Nephron progenitor cell (in vitro differentiated cells): Measurements from ENCODE around the gene COL6A6.
A peak's percentile ranks its signal among the peaks of the same experiment; 100 is the strongest.
"Not testable (repeated sequence)": the region's sequence is repeated elsewhere in the genome, so short reads cannot be mapped to it uniquely, and the experiment has no call there.

Source experiments
- DNase-seq: peaks from one replicate; pipeline ENCODE4 v3.0.0; 2021
- H3K27ac Mint-ChIP-seq: 2 replicates; pipeline ENCODE4 v1.8.0; 2021; ENCODE audit warnings: mild to moderate bottlenecking, moderate library complexity, mixed read lengths
- H3K27me3 Mint-ChIP-seq: 2 replicates; pipeline ENCODE4 v1.8.0; 2021; ENCODE audit warnings: mild to moderate bottlenecking, low read depth, mixed read lengths; ENCODE audit not compliant: poor library complexity
- H3K36me3 Mint-ChIP-seq: 2 replicates; pipeline ENCODE4 v1.8.0; 2021; ENCODE audit warnings: low read depth, mixed read lengths
- H3K4me1 Mint-ChIP-seq: 2 replicates; pipeline ENCODE4 v1.8.0; 2021; ENCODE audit warnings: mixed read lengths
- H3K4me3 Mint-ChIP-seq: 2 replicates; pipeline ENCODE4 v1.8.0; 2021; ENCODE audit warnings: mild to moderate bottlenecking, moderate library complexity, mixed read lengths
- H3K9me3 Mint-ChIP-seq: 2 replicates; pipeline ENCODE4 v1.8.0; 2021; ENCODE audit warnings: mild to moderate bottlenecking, moderate library complexity, mixed read lengths
- TF ChIP-seq, protein P1 (sequence below): fragments of 200-600 bp; sonication (generic); IDR thresholded peaks from 2 replicates; pipeline ENCODE4 v1.5.0; 2021; ENCODE audit warnings: antibody characterized with exemption

The COL6A6 gene

DNA sequence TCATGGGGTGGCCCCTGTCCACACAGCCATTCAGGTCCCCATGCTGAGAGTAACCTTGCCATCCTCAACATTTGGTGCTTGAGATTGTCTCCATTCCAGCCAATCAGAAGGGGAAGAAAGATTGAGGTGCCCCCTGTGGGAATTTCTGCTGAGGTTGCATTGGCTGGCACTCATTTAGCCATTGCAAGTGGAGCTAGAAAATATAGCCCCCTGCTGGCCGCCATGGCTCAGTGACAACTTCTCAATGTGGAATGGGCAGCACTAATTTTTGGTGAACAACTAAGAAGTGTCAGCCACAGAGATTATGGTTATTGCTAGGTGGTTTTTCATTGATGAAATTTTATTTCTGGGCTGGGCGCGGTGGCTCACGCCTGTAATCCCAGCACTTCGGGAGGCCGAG, 22.0 kb downstream of the COL6A6 start:
- DNase-seq: peak; percentile 69
- H3K4me3 Mint-ChIP-seq: no peak overlapping the region
- H3K27ac Mint-ChIP-seq: no peak overlapping the region
- H3K36me3 Mint-ChIP-seq: no peaks in the 10 kb centered on the region
- H3K9me3 Mint-ChIP-seq: no peaks in the 10 kb centered on the region
- peaks cover 6% of the 10 kb centered on the region for H3K27me3 Mint-ChIP-seq
- no peaks in the 10 kb centered on the region for H3K4me1 Mint-ChIP-seq
- TF ChIP-seq, protein P1, sequence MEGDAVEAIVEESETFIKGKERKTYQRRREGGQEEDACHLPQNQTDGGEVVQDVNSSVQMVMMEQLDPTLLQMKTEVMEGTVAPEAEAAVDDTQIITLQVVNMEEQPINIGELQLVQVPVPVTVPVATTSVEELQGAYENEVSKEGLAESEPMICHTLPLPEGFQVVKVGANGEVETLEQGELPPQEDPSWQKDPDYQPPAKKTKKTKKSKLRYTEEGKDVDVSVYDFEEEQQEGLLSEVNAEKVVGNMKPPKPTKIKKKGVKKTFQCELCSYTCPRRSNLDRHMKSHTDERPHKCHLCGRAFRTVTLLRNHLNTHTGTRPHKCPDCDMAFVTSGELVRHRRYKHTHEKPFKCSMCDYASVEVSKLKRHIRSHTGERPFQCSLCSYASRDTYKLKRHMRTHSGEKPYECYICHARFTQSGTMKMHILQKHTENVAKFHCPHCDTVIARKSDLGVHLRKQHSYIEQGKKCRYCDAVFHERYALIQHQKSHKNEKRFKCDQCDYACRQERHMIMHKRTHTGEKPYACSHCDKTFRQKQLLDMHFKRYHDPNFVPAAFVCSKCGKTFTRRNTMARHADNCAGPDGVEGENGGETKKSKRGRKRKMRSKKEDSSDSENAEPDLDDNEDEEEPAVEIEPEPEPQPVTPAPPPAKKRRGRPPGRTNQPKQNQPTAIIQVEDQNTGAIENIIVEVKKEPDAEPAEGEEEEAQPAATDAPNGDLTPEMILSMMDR: peak; percentile 66

DNA sequence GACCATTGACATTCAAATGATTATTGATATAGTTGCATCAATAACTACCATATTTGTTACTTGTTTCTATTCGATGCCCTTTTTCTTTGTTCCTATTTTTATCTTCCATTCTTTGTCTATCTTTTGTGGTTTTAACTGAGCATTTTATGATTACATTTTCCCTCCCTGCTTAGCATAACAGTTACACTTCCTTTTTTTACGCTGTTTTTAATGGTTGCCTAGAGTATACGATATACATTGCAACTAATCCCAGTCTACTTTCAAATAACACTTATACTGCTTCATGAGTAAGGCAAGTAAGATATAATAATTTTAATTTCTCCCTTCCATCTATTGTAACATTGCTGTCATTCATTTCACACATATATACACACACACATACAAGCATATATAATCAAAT, 26.3 kb downstream of the COL6A6 start:
- Mint-ChIP-seq H3K27me3 (peaks cover 10% of the 10 kb centered on the region), H3K4me3 (no peak overlapping the region), H3K36me3 (no peaks in the 10 kb centered on the region), H3K9me3 (peaks cover 14% of the 10 kb centered on the region), H3K4me1 (no peaks in the 10 kb centered on the region), H3K27ac (no peak overlapping the region)
- TF ChIP-seq, protein P1: no peak
- DNase-seq: no peak

DNA sequence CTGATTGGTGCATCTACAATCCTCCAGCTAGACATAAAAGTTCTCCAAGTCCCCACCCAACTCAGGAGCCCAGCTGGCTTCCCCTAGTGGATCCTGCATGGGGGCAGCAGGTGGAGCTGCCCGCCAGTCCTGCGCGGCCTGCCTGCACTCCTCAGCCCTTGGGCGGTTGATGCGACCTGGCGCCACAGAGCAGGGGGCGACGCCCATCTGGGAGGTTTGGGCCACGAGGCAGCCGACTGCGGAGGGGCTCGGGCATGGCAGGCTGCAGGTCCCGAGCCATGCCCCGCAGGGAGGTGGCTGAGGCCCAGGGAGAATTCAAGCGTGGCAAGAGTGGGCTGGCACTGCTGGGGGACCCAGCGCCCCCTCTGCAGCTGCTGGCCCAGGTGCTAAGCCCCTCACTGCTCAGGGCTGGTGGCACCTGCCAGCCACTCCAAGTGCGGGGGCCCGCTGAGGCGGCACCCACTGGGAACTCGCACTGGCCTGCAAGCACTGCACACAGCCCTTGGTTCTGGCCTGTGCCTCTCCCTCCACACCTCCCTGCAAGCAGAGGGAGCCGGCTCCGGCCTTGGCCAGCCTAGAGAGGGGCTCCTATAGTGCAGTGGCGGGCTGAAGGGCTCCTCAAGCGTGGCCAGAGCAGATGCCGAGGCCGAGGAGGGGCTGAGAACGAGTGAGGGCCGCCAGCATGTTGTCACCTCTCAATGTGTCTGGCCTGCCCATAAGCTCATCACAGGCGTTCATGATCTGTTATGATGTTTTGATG, 30.1 kb downstream of the COL6A6 start:
- TF ChIP-seq, protein P1: no peak
- no peak for DNase-seq
- Mint-ChIP-seq H3K27me3 (peaks cover 11% of the 10 kb centered on the region), H3K36me3 (no peaks in the 10 kb centered on the region), H3K4me1 (no peaks in the 10 kb centered on the region), H3K4me3 (no peak overlapping the region), H3K9me3 (peaks cover 34% of the 10 kb centered on the region), H3K27ac (no peak overlapping the region)

DNA sequence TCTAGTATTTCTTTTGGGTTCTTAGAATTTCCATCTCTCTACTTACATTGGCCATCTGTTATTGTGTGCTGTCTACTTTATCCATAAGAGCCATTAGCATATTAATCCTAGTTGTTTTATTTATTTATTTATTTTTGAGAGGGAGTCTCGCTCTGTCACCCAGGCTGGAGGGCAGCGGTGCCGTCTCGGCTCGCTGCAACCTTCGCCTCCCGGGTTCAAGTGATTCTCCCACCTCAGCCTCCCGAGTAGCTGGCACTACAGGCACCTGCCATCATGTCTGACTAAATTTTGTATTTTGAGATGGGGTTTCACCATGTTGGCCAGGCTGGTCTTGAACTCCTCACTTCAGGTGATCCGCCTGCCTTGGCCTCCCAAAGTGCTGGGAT, 30.7 kb downstream of the COL6A6 start:
- H3K4me3 Mint-ChIP-seq, H3K4me1 Mint-ChIP-seq, H3K27ac Mint-ChIP-seq, H3K36me3 Mint-ChIP-seq, H3K27me3 Mint-ChIP-seq, DNase-seq: not testable (repeated sequence)
- H3K9me3 Mint-ChIP-seq: peaks cover 34% of the 10 kb centered on the region

DNA sequence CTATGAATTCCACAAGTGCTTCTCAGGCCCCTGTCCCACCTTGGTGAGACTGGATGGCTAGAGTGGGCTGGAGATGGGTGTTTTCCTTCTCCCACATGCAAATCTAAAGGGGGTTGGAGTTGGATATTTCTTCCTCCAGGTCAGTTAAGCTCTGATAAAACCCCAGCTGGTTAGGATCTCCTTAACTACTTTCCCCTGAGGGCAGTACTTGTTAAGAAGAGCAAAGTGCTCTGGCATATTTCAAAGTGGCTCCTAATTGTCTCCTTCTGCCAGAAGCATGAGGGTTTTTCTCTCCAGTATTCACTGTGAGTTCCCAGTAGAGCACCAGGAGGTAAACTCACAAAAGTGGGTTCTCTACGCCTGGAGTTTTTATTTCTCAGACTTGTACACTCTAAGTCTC, 31.4 kb downstream of the COL6A6 start:
- Mint-ChIP-seq H3K27ac (no peak overlapping the region), H3K9me3 (peaks cover 34% of the 10 kb centered on the region)
- DNase-seq: no peak

DNA sequence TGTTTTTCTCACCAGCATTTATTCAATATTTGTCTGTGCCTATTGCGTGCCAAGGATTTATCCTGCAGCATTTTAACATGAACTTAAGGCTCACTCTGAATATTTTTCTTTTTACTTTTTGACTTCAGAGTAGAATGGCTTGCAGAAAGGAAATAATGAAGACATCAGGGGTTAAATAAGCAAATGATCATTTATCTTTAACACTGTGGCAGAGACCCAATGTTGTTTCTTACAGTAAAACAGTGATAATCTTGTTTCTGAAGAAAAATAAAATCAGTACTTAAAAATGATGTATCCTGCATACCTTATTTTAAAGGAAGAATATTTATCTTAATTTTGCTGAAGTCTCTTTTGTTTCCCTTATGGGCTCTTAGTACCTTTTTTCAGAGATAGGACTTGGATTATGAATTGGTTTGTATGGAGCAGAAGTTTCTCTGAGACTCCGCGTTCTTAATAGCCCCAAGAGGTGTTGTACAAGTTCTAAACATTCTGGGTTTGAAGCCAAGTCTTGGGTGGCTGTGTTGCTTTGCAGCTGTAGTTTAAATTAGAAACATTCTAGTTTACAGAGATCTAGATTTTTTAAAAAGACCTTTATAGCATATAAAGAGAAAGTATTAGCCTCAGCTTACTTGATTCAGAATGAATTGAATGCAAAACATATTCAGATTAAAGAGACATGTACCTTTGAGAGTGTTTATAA, 40.5 kb downstream of the COL6A6 start:
- Mint-ChIP-seq H3K9me3 (no peaks in the 10 kb centered on the region), H3K27ac (no peak overlapping the region), H3K36me3 (no peaks in the 10 kb centered on the region), H3K4me3 (no peak overlapping the region), H3K4me1 (no peaks in the 10 kb centered on the region), H3K27me3 (peaks cover 7% of the 10 kb centered on the region)
- TF ChIP-seq, protein P1: no peak
- no peak for DNase-seq

More for the DNA sequence above, 31.4 kb downstream of the COL6A6 start:
- H3K27me3 Mint-ChIP-seq: peaks cover 9% of the 10 kb centered on the region
- no peak overlapping the region for H3K4me3 Mint-ChIP-seq
- TF ChIP-seq, protein P1: no peak
- no peaks in the 10 kb centered on the region for H3K36me3 Mint-ChIP-seq
- H3K4me1 Mint-ChIP-seq: no peaks in the 10 kb centered on the region
